HCT116 (cell line): ENCODE measurements around the gene UNC79. TPM values are rescaled to one million over a fixed set of nuclear protein-coding genes. Genes with fewer than 3 reads are reported as not detected.

Source experiments
- ATAC-seq: fragments of 200-7000 bp; cut with Tn5 transposase; 2 replicates; pipeline ENCODE4 v1.9.1; 2020; ENCODE audit warnings: mild to moderate bottlenecking, moderate library complexity
- BruUV-seq: library from RNA; stranded (reverse); fragments of 400-500 nt; replicated peaks from 2 replicates; lab custom pipeline; 2021; lab: Mats Ljungman, UMichigan
- CTCF ChIA-PET: fragments of 300-600 bp; sonication (Branson Sonifier 250); formaldehyde crosslinking; loops from one replicate; lab custom pipeline; 2021; ENCODE audit warnings: antibody characterized with exemption; lab: Charles Lee
- POLR2A ChIA-PET: fragments of 300-600, 350-600 bp; sonication (Branson Sonifier 250); formaldehyde crosslinking; loops from one replicate; lab custom pipeline; 2021; ENCODE audit warnings: antibody characterized with exemption; lab: Charles Lee
- RAD21 ChIA-PET, 2 experiments: fragments of 300-600 bp; sonication (Branson Sonifier 250); formaldehyde crosslinking; loops; one replicate each; lab custom pipeline; 2023; ENCODE audit warnings: low total read pairs in 2 of 2; ENCODE audit not compliant: uncharacterized antibody in 2 of 2, unreplicated experiment in 2 of 2, low non-redundant PET in 1 of 2; lab: Charles Lee
- DNase-seq: peaks from one replicate; pipeline ENCODE4 v3.0.0-alpha.2; 2010; ENCODE audit warnings: low read depth, low spot score
- H2AFZ ChIP-seq: fragments of 200-600 bp; shearing (Covaris generic), sonication (generic); 2 replicates; pipeline ENCODE4 v1.6.1; 2017; ENCODE audit warnings: low read depth, mixed run types, mixed read lengths, antibody characterized with exemption, low read length; ENCODE audit not compliant: poor library complexity, severe bottlenecking
- H3K27ac ChIP-seq: 2 replicates; pipeline ENCODE4 v1.5.1; 2012; ENCODE audit warnings: low read depth, low read length
- H3K27me3 ChIP-seq: fragments of 200-600 bp; sonication (generic); 2 replicates; pipeline ENCODE4 v1.6.1; 2016; ENCODE audit warnings: mixed run types, low read length, mixed read lengths; ENCODE audit not compliant: insufficient read depth
- H3K36me3 ChIP-seq, 2 experiments: fragments of 200-500 bp in 1 of 2; fragments of 200-600 bp in 1 of 2; sonication (Bioruptor generic) in 1 of 2; sonication (generic) in 1 of 2; 2 replicates each; pipeline versions ENCODE4 v1.5.1 to v1.6.1; 2014 to 2016; ENCODE audit warnings: low read length in 2 of 2, inconsistent platforms in 1 of 2, mixed read lengths in 1 of 2, mixed run types in 1 of 2; ENCODE audit not compliant: insufficient read depth in 2 of 2, control insufficient read depth in 1 of 2
- H3K4me1 ChIP-seq, 2 experiments: fragments of 200-600 bp in 1 of 2; sonication (generic) in 1 of 2; 2 replicates each; pipeline versions ENCODE4 v1.5.1 to v1.6.1; 2012 to 2017; ENCODE audit warnings: low read length in 2 of 2, inconsistent platforms in 1 of 2, mild to moderate bottlenecking in 1 of 2, mixed read lengths in 1 of 2, mixed run types in 1 of 2, moderate library complexity in 1 of 2; ENCODE audit not compliant: insufficient read depth in 2 of 2, control insufficient read depth in 1 of 2
- H3K4me2 ChIP-seq: fragments of 200-600 bp; sonication (generic); 2 replicates; pipeline ENCODE4 v1.6.1; 2017; ENCODE audit warnings: mixed run types, low read length, mixed read lengths
- H3K4me3 ChIP-seq, 2 experiments: fragments of 200-600 bp in 1 of 2; sonication (generic) in 1 of 2; replicated peaks in 1 of 2; 2 replicates each; pipeline ENCODE4 v1.5.1; 2011 to 2016; ENCODE audit warnings: low read length in 2 of 2, control low read depth in 1 of 2, low read depth in 1 of 2, mild to moderate bottlenecking in 1 of 2, mixed read lengths in 1 of 2, mixed run types in 1 of 2
- H3K79me2 ChIP-seq: fragments of 200-600 bp; sonication (generic); 2 replicates; pipeline ENCODE4 v1.6.1; 2017; ENCODE audit warnings: mild to moderate bottlenecking, mixed run types, low read length, moderate library complexity, mixed read lengths; ENCODE audit not compliant: insufficient read depth
- H3K9ac ChIP-seq: fragments of 200-600 bp; sonication (generic); 2 replicates; pipeline ENCODE4 v1.6.1; 2016; ENCODE audit warnings: low read length, mixed read lengths
- H3K9me2 ChIP-seq: fragments of 200-600 bp; sonication (generic), shearing (Covaris generic); 2 replicates; pipeline ENCODE4 v1.6.1; 2017; ENCODE audit warnings: mixed run types, mild to moderate bottlenecking, moderate library complexity; ENCODE audit not compliant: insufficient read depth
- H3K9me3 ChIP-seq, 2 experiments: fragments of 200-500 bp in 1 of 2; fragments of 200-600 bp in 1 of 2; sonication (Bioruptor generic) in 1 of 2; sonication (generic) in 1 of 2; 2 replicates each; pipeline ENCODE4 v1.6.1; 2014 to 2017; ENCODE audit warnings: low read length in 2 of 2, mixed read lengths in 2 of 2, inconsistent platforms in 1 of 2, low read depth in 1 of 2, mild to moderate bottlenecking in 1 of 2, mixed run types in 1 of 2, moderate library complexity in 1 of 2; ENCODE audit not compliant: control insufficient read depth in 1 of 2, insufficient read depth in 1 of 2
- H4K20me1 ChIP-seq: fragments of 200-600 bp; sonication (generic), shearing (Covaris generic); 2 replicates; pipeline ENCODE4 v1.6.1; 2017; ENCODE audit warnings: mixed run types, mild to moderate bottlenecking, moderate library complexity; ENCODE audit not compliant: insufficient read depth
- CBX3 ChIP-seq: IDR thresholded peaks from 2 replicates; pipeline ENCODE4 v1.6.1; 2012; ENCODE audit warnings: low read depth
- EGR1 ChIP-seq: IDR thresholded peaks from 2 replicates; pipeline ENCODE4 v1.6.1; 2012; ENCODE audit warnings: low read depth
- ELF1 ChIP-seq: IDR thresholded peaks from 2 replicates; pipeline ENCODE4 v1.6.1; 2012; ENCODE audit warnings: low read depth, borderline replicate concordance
- EZH2phosphoT487 ChIP-seq: fragments of 200-600 bp; IDR thresholded peaks from 2 replicates; pipeline ENCODE4 v1.6.1; 2018; ENCODE audit warnings: antibody characterized with exemption, borderline replicate concordance
- FOSL1 ChIP-seq: IDR thresholded peaks from 2 replicates; pipeline ENCODE4 v1.6.1; 2012; ENCODE audit warnings: low read depth
- JUND ChIP-seq: IDR thresholded peaks from 2 replicates; pipeline ENCODE4 v1.6.1; 2012
- POLR2AphosphoS5 ChIP-seq: IDR thresholded peaks from 2 replicates; pipeline ENCODE4 v1.6.1; 2011; ENCODE audit warnings: mild to moderate bottlenecking, low read depth, low read length, moderate library complexity
- RAD21 ChIP-seq: IDR thresholded peaks from 2 replicates; pipeline ENCODE4 v1.6.1; 2012; ENCODE audit warnings: low read depth, mild to moderate bottlenecking
- SRF ChIP-seq: IDR thresholded peaks from 2 replicates; pipeline ENCODE4 v1.6.1; 2012; ENCODE audit warnings: low read depth
- TCF7L2 ChIP-seq: IDR thresholded peaks from 2 replicates; pipeline ENCODE4 v1.7.0; 2011; ENCODE audit warnings: borderline replicate concordance, inconsistent platforms; ENCODE audit not compliant: insufficient read depth, insufficient read length; ENCODE audit errors: extremely low read depth
- YY1 ChIP-seq: IDR thresholded peaks from 2 replicates; pipeline ENCODE4 v1.6.1; 2011; ENCODE audit warnings: low read length, low read depth, moderate library complexity, mild to moderate bottlenecking; ENCODE audit not compliant: insufficient replicate concordance; ENCODE audit errors: extremely low read depth
- ZFX ChIP-seq: fragments of 450-650 bp; IDR thresholded peaks from 2 replicates; pipeline ENCODE4 v1.6.1; 2017
- ZNF274 ChIP-seq: fragments of 200-500 bp; sonication (Bioruptor generic); IDR thresholded peaks from 2 replicates; pipeline ENCODE4 v1.6.1; 2014; ENCODE audit warnings: mild to moderate bottlenecking, low read depth, low read length, inconsistent platforms
- intact Hi-C: fragments of 100-400 bp; cut with micrococcal nuclease; formaldehyde crosslinking; loops from 2 replicates; pipeline ENCODE4 v1.10.0; 2022
- total RNA-seq: library from RNA; stranded (reverse); gene quantifications from one replicate; pipeline ENCODE4 v1.2.1, GENCODE V29; 2021; ENCODE audit not compliant: unreplicated experiment
- TF ChIP-seq, protein P1 (sequence below): IDR thresholded peaks from 2 replicates; pipeline ENCODE4 v1.6.1; 2012; ENCODE audit warnings: low read depth
- TF ChIP-seq, protein P2 (sequence below), 3 experiments: fragments of 200-600 bp in 1 of 3; sonication (generic) in 1 of 3; IDR thresholded peaks in 2 of 3; conservative IDR thresholded peaks in 1 of 3; 2 replicates each; pipeline ENCODE4 v1.5.1; 2012 to 2017; ENCODE audit warnings: low read depth in 2 of 3, low read length in 2 of 3, antibody characterized with exemption in 1 of 3, borderline replicate concordance in 1 of 3, control low read depth in 1 of 3, mild to moderate bottlenecking in 1 of 3, mixed read lengths in 1 of 3, mixed run types in 1 of 3, moderate library complexity in 1 of 3; ENCODE audit not compliant: insufficient read depth in 1 of 3

The UNC79 gene
- total RNA-seq, 1 experiment from 2014 or later, result 0.10 TPM

DNA sequence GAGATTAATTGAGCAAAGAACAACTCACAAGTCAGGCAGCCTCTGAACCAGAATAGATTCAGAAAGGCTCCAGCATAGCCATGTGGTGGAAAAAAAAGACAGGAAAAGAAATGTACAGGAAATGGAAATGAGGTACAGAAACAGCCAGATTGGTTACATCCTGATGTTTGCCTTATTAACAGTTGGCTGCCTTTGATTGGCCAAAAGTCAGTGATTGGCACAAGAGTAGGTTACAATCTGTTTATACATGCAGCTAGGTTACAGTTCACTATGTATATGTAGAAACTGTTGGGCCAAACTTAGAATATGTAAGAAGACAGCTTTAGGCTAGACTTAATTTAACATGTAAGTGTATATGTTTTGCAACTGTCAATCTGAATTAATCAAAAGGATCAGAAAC, 118.9 kb downstream of the UNC79 start:
- TF ChIP-seq ZNF274 (no peak), FOSL1 (no peak), ZFX (no peak), POLR2AphosphoS5 (no peak), ELF1 (no peak), EZH2phosphoT487 (no peak), RAD21 (no peak), TCF7L2 (no peak), EGR1 (no peak), YY1 (no peak), CBX3 (no peak), SRF (no peak), JUND (no peak)
- TF ChIP-seq, protein P1, sequence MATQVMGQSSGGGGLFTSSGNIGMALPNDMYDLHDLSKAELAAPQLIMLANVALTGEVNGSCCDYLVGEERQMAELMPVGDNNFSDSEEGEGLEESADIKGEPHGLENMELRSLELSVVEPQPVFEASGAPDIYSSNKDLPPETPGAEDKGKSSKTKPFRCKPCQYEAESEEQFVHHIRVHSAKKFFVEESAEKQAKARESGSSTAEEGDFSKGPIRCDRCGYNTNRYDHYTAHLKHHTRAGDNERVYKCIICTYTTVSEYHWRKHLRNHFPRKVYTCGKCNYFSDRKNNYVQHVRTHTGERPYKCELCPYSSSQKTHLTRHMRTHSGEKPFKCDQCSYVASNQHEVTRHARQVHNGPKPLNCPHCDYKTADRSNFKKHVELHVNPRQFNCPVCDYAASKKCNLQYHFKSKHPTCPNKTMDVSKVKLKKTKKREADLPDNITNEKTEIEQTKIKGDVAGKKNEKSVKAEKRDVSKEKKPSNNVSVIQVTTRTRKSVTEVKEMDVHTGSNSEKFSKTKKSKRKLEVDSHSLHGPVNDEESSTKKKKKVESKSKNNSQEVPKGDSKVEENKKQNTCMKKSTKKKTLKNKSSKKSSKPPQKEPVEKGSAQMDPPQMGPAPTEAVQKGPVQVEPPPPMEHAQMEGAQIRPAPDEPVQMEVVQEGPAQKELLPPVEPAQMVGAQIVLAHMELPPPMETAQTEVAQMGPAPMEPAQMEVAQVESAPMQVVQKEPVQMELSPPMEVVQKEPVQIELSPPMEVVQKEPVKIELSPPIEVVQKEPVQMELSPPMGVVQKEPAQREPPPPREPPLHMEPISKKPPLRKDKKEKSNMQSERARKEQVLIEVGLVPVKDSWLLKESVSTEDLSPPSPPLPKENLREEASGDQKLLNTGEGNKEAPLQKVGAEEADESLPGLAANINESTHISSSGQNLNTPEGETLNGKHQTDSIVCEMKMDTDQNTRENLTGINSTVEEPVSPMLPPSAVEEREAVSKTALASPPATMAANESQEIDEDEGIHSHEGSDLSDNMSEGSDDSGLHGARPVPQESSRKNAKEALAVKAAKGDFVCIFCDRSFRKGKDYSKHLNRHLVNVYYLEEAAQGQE, result no peak
- TF ChIP-seq, protein P2, sequence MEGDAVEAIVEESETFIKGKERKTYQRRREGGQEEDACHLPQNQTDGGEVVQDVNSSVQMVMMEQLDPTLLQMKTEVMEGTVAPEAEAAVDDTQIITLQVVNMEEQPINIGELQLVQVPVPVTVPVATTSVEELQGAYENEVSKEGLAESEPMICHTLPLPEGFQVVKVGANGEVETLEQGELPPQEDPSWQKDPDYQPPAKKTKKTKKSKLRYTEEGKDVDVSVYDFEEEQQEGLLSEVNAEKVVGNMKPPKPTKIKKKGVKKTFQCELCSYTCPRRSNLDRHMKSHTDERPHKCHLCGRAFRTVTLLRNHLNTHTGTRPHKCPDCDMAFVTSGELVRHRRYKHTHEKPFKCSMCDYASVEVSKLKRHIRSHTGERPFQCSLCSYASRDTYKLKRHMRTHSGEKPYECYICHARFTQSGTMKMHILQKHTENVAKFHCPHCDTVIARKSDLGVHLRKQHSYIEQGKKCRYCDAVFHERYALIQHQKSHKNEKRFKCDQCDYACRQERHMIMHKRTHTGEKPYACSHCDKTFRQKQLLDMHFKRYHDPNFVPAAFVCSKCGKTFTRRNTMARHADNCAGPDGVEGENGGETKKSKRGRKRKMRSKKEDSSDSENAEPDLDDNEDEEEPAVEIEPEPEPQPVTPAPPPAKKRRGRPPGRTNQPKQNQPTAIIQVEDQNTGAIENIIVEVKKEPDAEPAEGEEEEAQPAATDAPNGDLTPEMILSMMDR (IDR thresholded peaks at IDR 0.05 in 2 of 3, conservative IDR thresholded peaks at IDR 0.05 in 1 of 3; ENCODE audit: borderline replicate concordance in 1 of 3, insufficient read depth in 1 of 3, low read depth in 2 of 3, low read length in 2 of 3), result no peak
- Histone ChIP-seq H2AFZ (no peak overlapping the region), H3K27me3 (peaks cover 22% of the 10 kb centered on the region; the same call in 1 of the 2 replicates), H3K9me2 (no peaks in the 10 kb centered on the region), H3K4me3 (no peak overlapping the region), H3K36me3 (no peaks in the 10 kb centered on the region), H3K9ac (no peak overlapping the region), H3K4me2 (no peak overlapping the region), H3K4me1 (no peaks in the 10 kb centered on the region), H3K79me2 (no peaks in the 10 kb centered on the region), H4K20me1 (no peaks in the 10 kb centered on the region), H3K27ac (no peak overlapping the region), H3K9me3 (no peaks in the 10 kb centered on the region)
- intact Hi-C loops, result no loop called here
- no peak for DNase-seq
- ChIA-PET RAD21 (no interaction called here), POLR2A (no interaction called here), CTCF (interaction anchor here (0.9 kb wide), 1 partner anchor 330 kb away, joined by 3 read pairs; no protein-coding TSS in a partner anchor)
- no TSS peak for BruUV-seq
- ATAC-seq, result no peak
